Peyer's patch (tissue), 4 donors: Measurements from ENCODE around the gene CLINT1.

Source experiments
- POLR2A ChIP-seq, 2 donors: fragments of 450-650 bp; IDR thresholded peaks; one replicate each; pipeline ENCODE4 v1.5.1; 2017; ENCODE audit warnings: antibody characterized with exemption in 2 of 2, mild to moderate bottlenecking in 2 of 2, moderate library complexity in 2 of 2
- TF ChIP-seq, protein P1 (sequence below), 6 experiments: fragments of 450-650 bp in 4 of 6; fragments of 200-600 bp in 2 of 6; sonication (generic) in 1 of 6; IDR thresholded peaks; one replicate each; pipeline ENCODE4 v1.5.1; 2017 to 2019; ENCODE audit warnings: antibody characterized with exemption in 6 of 6, mild to moderate bottlenecking in 3 of 6, moderate library complexity in 1 of 6

DNA sequence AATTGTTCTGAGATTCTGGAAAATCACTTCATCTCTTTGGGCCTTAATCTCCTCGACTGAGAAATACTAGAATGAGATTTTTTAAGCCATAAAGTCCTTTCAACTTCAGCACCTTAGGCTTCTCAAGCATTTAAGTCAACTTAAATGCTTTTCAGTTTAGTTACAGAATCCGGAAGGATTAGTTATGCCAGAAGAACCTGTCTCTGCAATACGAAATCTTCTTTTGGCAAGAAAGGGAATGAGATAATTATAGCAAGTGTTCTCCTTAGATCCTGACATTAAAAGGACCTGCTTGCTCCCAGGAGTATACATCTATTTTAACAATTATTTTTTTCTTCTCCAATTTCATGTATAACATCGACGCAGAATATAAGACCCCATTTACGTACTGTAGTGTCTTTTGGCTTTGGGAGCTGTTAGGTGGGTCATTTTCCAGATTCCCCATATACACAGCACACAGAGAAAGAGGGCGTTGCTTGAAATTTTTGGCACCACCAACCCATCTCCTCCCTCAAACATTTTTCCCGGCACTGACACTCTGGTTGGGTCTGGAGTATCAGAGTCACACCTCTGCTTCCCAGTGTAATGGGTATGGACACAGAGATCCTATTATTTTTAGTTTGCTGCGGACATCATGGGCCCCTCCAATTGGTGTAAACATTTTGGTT is 43.6 kb upstream of the CLINT1 start:
- TF ChIP-seq, protein P1, sequence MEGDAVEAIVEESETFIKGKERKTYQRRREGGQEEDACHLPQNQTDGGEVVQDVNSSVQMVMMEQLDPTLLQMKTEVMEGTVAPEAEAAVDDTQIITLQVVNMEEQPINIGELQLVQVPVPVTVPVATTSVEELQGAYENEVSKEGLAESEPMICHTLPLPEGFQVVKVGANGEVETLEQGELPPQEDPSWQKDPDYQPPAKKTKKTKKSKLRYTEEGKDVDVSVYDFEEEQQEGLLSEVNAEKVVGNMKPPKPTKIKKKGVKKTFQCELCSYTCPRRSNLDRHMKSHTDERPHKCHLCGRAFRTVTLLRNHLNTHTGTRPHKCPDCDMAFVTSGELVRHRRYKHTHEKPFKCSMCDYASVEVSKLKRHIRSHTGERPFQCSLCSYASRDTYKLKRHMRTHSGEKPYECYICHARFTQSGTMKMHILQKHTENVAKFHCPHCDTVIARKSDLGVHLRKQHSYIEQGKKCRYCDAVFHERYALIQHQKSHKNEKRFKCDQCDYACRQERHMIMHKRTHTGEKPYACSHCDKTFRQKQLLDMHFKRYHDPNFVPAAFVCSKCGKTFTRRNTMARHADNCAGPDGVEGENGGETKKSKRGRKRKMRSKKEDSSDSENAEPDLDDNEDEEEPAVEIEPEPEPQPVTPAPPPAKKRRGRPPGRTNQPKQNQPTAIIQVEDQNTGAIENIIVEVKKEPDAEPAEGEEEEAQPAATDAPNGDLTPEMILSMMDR (IDR thresholded peaks at IDR 0.05), result no peak
- no peak for TF ChIP-seq POLR2A (IDR thresholded peaks at IDR 0.05)
